Stimulated activated CD4-positive, alpha-beta T cell treated with anti-CD3 and anti-CD28 coated beads, Interleukin-15, amount 100 ng/mL, for 48 hours (primary cell): ENCODE measurements around the gene TERT.
"Not testable (repeated sequence)": the region's sequence is repeated elsewhere in the genome, so short reads cannot be mapped to it uniquely, and the experiment has no call there.

Source experiments
- DNase-seq, 2 donors: peaks; one replicate each; pipeline ENCODE4 v3.0.0-alpha.2; 2020; ENCODE audit warnings: low read depth in 2 of 2

The TERT gene

DNA sequence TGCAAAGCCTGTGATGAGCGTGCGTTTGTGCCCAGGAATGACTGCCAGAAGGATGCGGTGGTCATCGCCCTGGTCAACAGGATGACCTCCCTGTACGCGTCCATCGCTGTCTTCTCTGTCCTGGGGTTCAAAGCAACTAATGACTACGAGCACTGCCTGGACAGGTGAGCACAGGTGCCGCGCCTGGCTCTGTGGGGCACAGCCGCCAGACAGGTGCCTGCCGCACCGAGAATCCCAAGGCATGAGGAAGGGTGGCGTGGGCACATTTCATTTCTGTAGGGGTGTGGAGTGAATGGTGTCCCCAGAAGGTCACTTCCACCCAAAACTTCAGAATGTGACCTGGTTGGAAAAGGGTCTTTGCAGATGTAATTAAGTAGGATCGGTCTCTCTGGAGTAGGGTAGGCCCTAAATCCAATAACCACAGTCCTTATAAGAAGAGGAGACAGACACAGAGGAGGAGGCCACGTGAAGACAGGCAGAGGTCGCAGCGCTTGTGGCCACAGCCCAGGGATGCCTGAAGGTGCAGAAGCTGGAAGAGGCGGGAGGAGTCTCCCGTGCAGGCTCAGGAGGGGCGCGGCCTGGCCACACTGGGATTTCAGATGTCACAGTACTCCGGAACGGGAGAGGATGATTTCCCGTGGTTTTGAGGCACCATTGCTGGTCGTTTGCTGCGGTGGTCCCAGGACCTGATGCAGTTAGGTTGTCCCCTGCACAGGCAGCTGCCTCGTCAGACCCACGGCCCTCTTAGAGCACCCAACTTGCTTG, 54.2 kb downstream of the TERT start:
- no peak for DNase-seq

DNA sequence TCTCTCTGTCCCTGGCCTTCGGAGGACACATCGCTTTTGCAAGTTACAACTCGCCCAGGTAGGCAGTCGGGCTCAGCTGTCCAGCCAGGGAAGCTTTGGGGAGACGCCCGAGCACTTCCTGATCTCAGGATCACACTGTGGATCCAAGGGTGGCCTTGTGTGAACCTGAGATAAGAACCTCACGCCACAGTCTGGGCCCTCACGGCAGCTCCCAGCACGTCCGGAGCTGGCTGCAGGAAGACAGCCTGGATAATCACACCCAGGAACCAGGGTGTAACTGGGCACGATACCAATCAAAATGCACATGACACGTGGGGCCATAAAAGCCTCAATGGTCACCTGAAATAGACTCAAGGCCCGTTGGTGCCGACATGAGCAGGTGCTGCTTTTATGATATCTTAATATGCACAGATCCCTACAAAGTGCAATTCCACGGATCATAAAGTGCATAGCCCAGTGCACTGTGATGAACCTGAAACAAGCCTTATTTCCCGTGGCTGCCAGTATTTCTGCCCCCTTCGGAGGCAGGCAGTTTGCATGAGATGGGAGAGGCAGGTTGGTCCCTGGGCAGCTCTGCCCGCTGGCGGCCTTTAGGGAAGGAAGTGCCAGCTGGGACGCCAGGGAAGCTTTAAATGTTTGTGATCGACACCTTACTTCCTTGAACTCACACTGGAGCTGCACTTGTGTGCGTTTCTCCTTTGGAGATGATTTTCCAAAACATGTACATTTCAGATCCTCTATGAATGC, 55.2 kb downstream of the TERT start:
- no peak for DNase-seq

- no peak for DNase-seq
These were observed 59.0 kb downstream of the TERT start for GRCh38 chr5:1235838-1236237.

- DNase-seq, result no peak
These were observed 59.5 kb downstream of the TERT start for GRCh38 chr5:1235379-1235778.

DNA sequence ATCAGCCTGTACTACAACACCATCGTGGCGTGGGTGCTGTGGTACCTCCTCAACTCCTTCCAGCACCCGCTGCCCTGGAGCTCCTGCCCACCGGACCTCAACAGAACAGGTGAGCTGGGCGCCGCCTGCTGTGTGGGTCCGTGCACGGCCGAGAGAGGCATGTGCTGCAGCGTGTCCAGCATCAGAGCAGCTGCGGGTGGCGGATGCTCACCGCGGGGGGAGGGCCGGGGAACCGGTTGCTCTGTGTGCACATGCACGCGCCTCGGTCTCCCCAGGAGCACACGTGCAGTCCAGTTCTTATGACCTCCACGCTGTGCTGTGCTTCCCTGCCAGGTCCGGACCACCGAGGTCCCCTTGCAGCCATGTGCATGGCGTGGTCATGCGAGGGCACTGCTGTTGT, 62.1 kb downstream of the TERT start:
- DNase-seq, result no peak

- DNase-seq, result no peak
These were observed 63.4 kb downstream of the TERT start for GRCh38 chr5:1231354-1231905.

GRCh38 chr5:1230551-1230950, 64.3 kb downstream of the TERT start:
- DNase-seq, result no peak

DNA sequence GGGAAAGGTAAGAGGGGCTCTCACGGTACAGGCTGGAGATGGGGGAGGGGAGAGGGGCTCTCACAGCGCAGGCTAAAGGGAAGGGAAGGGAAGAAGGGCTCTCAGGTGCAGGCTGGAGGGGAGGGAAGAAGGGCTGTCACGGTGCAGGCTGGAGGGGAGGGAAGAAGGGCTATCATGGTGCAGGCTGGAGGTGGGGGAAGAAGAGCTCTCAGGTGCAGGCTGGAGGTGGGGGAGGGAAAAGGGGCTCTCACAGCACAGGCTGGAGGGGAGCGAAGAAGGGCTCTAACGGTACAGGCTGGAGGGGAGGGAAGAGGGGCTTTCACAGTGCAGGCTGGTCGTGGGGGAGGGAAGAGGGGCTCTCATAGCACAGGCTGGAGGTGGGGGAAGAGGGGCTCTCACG, 65.0 kb downstream of the TERT start:
- no peak for DNase-seq

DNA sequence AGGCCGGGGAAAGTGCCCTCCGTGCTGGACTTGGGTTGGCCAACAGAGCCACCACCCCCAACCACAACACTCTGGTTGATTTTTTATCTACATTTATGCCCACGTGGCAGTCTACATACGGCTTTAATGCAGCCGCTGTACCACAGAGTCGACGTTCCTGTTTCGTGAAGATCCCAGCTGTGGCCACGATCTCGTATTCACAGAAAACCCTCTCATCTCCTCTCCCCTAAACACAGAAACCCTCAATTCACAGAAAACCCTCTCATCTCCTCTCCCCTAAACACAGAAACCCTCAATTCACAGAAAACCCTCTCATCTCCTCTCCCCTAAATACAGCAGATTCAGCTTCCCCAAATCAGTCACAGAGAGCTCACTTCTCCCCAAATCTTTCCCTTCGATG, 65.8 kb downstream of the TERT start:
- DNase-seq, result not testable (repeated sequence)

DNA sequence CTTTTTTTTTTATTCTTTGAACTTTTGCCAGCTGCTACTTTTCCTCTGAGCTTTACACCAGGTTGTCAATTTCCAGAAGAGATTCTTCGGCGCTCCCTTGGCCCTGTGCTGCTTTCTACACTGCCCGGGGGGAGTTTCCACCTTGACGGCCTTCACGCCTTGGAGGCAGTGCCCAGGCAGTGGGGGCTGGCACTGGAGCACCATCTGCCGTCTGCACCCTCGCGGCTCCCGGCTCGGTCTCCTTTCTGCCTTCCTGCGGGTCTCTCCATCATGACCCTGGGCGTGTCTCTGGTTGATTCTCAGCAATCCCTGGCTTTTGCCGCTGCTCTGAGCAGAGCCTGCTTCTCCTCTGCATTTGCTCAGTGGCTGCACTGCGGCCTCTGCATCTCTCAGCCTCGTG, 66.7 kb downstream of the TERT start:
- no peak for DNase-seq

GRCh38 chr5:1227667-1228066, 67.2 kb downstream of the TERT start:
- DNase-seq, result no peak

DNA sequence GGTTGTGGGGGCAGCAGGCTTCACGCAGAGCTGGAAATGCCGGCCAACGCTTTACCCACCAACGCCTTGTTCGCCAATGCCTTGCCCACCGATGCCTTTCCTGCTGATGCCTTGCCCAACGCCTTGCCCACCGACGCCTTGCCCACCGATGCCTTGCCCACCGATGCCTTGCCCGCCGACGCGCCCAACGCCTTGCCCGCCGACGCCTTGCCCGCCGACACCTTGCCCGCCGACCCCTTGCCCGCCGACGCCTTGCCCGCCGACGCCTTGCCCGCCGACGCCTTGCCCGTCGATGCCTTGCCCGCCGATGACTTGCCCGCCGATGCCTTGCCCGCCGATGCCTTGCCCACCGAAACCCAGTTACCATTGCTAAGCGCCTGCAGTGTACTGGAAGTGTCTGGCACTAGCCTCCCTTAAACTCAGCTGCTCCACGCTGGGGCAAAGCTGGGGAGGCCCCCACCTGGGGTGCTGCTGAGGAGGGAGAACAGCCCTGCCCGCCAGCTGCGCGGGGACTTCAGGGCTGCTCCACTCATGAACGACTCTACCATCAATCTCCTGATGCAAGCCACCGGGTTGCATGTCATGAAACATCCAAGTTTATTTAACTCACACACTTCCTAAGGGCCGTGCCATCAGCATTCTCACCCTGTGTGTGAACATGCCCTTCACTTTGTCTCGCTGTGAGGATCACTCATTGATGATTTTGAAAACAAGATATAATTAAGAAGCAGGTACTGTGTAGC, 67.9 kb downstream of the TERT start:
- no peak for DNase-seq

DNA sequence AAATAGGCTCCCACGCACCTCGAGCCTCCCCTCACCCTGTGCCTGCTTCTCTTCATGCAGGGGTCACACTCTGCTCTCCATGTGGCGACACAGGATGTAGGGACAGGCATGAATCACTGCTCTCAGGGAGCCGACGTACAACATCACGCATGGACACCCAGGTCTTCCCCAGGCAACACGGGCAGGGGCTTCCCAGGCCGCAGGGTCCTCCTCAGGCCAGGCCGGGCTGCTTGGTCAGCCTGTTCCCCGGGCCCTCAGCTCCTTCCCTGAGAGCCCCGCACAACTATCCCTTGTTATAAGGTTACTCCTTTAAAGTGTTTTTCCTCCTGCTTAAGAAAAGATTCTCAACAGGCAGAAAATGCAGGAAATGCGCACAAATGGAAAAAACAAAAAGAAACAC, 68.6 kb downstream of the TERT start:
- no peak for DNase-seq

DNA sequence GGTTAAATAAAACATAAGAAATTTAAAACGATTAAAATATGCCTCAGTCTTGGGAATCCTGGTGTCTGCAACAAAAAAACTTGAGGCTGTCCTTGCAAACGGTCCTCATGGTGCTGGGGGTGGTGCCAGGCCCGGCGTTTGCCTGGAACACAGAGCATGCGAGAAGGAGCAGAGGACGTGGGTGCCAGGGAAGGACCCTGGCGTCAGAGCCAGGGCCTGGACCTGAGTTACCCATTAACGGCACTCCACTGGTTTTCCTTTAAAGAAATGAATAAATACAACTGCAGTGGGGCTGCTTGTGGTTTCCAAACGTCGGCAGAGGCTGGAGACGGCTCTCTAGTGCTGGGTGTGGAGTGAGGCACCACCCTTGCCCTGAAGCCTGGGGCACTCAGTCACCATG, 69.8 kb downstream of the TERT start, which contains the start of gene SLC6A18:
SLC6A18 (plus strand) TSS at position 301 of the 400 bp plus-strand sequence; CDS start at position 398, 97 bp downstream.
- no peak for DNase-seq

DNA sequence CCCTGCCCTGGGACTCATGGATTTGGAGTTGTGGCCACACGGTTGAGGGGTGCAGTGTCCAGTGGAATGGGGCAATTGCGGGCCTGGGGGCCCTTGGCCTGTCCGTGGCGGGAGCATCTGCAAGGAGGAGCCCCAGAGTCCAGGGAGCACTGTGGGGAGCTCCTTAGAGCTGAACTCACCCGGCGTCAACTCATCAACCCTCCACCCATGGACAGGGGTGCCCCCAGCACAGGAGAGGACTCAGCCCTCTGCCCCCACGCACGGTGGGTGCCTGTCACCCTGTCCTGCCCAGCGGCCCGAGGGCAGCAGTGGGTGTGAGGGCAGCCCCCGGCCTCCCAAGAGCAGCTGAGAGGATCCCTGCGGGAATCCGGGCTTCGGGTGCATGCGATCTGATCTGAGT, 70.2 kb downstream of the TERT start:
- no peak for DNase-seq

DNA sequence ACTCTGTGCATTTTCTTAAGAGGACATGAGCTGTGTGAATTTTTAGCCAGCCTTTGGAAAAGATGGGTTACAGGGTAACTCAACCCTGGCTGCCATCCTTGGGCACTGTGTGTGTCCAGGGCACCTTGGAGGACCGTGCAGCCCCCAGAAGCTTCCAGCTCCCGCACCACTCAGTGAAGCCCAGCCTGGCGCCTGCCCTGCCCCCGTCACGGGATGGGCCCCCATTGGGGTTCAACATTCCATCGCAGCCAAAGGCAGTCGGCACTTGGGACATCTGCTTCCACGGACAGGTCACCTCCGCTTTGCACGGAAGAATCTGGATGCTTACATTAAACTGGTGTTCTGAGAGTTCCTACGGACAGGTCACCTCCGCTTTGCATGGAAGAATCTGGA, 71.6 kb downstream of the TERT start:
- DNase-seq, result no peak

- DNase-seq, result no peak
These were observed 72.1 kb downstream of the TERT start for GRCh38 chr5:1222621-1223277.

DNA sequence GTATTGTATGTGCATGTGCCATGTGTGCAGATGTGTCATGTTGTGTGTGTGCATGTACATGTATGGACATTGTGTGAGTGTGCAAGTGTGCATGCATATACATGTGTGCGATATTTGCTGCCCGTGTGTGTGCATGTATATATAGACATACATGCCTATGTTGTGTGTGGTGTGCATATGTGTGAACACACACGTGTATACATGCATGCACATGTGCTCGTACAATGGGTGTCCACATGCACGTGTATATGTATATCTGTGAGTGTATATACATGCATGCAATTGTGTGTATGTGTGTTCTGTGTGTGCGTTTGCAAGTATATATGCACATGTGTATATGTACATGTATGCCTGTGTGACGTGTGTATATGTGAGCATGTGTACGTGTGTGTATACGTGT, 72.7 kb downstream of the TERT start:
- no peak for DNase-seq

DNA sequence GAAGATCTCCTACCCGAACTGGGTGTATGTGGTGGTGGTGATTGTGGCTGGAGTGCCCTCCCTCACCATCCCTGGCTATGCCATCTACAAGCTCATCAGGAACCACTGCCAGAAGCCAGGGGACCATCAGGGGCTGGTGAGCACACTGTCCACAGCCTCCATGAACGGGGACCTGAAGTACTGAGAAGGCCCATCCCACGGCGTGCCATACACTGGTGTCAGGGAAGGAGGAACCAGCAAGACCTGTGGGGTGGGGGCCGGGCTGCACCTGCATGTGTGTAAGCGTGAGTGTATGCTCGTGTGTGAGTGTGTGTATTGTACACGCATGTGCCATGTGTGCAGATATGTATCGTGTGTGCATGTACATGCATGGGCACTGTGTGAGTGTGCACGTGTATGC, 73.1 kb downstream of the TERT start:
- no peak for DNase-seq

- no peak for DNase-seq
These were observed 74.0 kb downstream of the TERT start for GRCh38 chr5:1220831-1221230.

- no peak for DNase-seq
These were observed 74.5 kb downstream of the TERT start for GRCh38 chr5:1220351-1220750.

DNA sequence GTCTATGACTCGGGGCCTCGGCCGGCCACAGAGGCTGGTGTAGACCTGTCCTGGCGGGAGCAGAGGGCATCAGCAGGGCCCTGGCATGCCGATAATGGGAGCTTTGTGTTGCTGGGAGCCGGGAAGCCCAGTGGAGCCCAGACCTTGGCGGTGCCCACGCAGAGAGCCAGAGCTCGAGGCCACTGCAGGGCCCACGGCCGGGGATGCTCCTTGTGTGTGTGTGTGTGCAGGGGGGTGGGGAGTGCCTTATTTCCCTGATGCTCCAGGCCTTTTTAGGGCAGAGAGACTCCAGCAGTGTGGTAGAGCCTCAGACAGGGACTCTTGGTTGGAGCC, 75.1 kb downstream of the TERT start:
- no peak for DNase-seq
